Common myeloid progenitor, CD34-positive (primary cell): ENCODE data around the gene NUP210.

ENCODE experiments used
- CTCF ChIA-PET: fragments of 350-600 bp; sonication (Branson Sonifier 250); formaldehyde crosslinking; loops from one replicate; lab custom pipeline; 2021; ENCODE audit warnings: antibody characterized with exemption; lab: Charles Lee
- POLR2A ChIA-PET: fragments of 350-600 bp; sonication (Branson Sonifier 250); formaldehyde crosslinking; loops from one replicate; lab custom pipeline; 2021; ENCODE audit warnings: antibody characterized with exemption; lab: Charles Lee
- DNase-seq, 3 donors: peaks; one replicate each; pipeline versions ENCODE4 v3.0.0 to v3.0.0-alpha.2; 2013
- H3K27ac ChIP-seq, 2 experiments: 1 replicate in 1 of 2; 2 replicates in 1 of 2; pipeline ENCODE4 v1.7.0; 2013; ENCODE audit warnings: inconsistent platforms in 2 of 2, low read length in 2 of 2, mild to moderate bottlenecking in 2 of 2, low read depth in 1 of 2, moderate library complexity in 1 of 2; ENCODE audit not compliant: severe bottlenecking in 2 of 2, insufficient read depth in 1 of 2, poor library complexity in 1 of 2
- H3K27me3 ChIP-seq, 5 experiments: replicated peaks in 2 of 5; 1 replicate in 3 of 5; 2 replicates in 2 of 5; pipeline versions ENCODE4 v1.6.1 to v1.7.0; 2013; ENCODE audit warnings: low read length in 4 of 5, mild to moderate bottlenecking in 2 of 5, moderate library complexity in 2 of 5, inconsistent platforms in 1 of 5; ENCODE audit not compliant: insufficient read depth in 5 of 5, control insufficient read depth in 4 of 5
- H3K36me3 ChIP-seq, 4 experiments: 1 replicate in 2 of 4; 2 replicates in 2 of 4; pipeline versions ENCODE4 v1.6.1 to v1.7.0; 2013; ENCODE audit warnings: low read length in 3 of 4, control low read depth in 1 of 4, mild to moderate bottlenecking in 1 of 4; ENCODE audit not compliant: control insufficient read depth in 4 of 4, insufficient read depth in 4 of 4
- H3K4me1 ChIP-seq, 4 experiments: 1 replicate in 3 of 4; 2 replicates in 1 of 4; pipeline versions ENCODE4 v1.6.1 to v1.7.1; 2013; ENCODE audit warnings: low read length in 3 of 4, mild to moderate bottlenecking in 3 of 4, control low read depth in 1 of 4, inconsistent platforms in 1 of 4, moderate library complexity in 1 of 4; ENCODE audit not compliant: control insufficient read depth in 4 of 4, insufficient read depth in 4 of 4; ENCODE audit errors: control extremely low read depth in 1 of 4
- H3K4me3 ChIP-seq, 7 experiments: 1 replicate in 4 of 7; 2 replicates in 3 of 7; pipeline versions ENCODE4 v1.5.1 to v1.7.0; 2013; ENCODE audit warnings: mild to moderate bottlenecking in 7 of 7, low read length in 6 of 7, moderate library complexity in 6 of 7, inconsistent platforms in 2 of 7, low read depth in 2 of 7, control low read depth in 1 of 7; ENCODE audit not compliant: insufficient read depth in 4 of 7, control insufficient read depth in 1 of 7; ENCODE audit errors: extremely low read depth in 1 of 7
- H3K9me3 ChIP-seq, 5 experiments: 1 replicate in 4 of 5; 2 replicates in 1 of 5; pipeline versions ENCODE4 v1.6.1 to v1.7.1; 2013; ENCODE audit warnings: low read length in 4 of 5, mild to moderate bottlenecking in 2 of 5, inconsistent platforms in 1 of 5, low read depth in 1 of 5, moderate library complexity in 1 of 5; ENCODE audit not compliant: control insufficient read depth in 4 of 5, insufficient read depth in 2 of 5; ENCODE audit errors: control extremely low read depth in 1 of 5
- WGBS: methylation state at CpG from one replicate; pipeline ENCODE4 v1.1.5; 2013; ENCODE audit not compliant: insufficient coverage; 5-methylcytosine and 5-hydroxymethylcytosine counted together

NUP210 gene

GRCh38 chr3:13275376-13276005 lies 144.6 kb downstream of the NUP210 start:
- 95% methylated on average over 11 of the region's 14 CpGs for WGBS
- peaks cover 0 to 7% (median 0%) of the 10 kb centered on the region in 5 experiments for H3K27me3 ChIP-seq
- H3K36me3 ChIP-seq = no peaks in the 10 kb centered on the region
- POLR2A ChIA-PET = no interaction called here
- CTCF ChIA-PET = no interaction called here
- H3K27ac ChIP-seq = no peak overlapping the region
- H3K4me3 ChIP-seq = no peak overlapping the region
- H3K4me1 ChIP-seq = peaks cover 0 to 5% (median 2%) of the 10 kb centered on the region in 4 experiments
- DNase-seq = no peak
- H3K9me3 ChIP-seq = no peaks in the 10 kb centered on the region

- Histone ChIP-seq H3K9me3 (peaks cover 0 to 6% (median 0%) of the 10 kb centered on the region in 5 experiments), H3K27ac (no peak overlapping the region), H3K4me3 (no peak overlapping the region), H3K4me1 (peaks cover 0 to 5% (median 2%) of the 10 kb centered on the region in 4 experiments), H3K27me3 (peaks cover 0 to 4% (median 0%) of the 10 kb centered on the region in 5 experiments), H3K36me3 (no peaks in the 10 kb centered on the region)
- WGBS = 90% methylated on average over 13 of the region's 14 CpGs
- peak in 2 of 3 donors; percentile 38 to 49 for DNase-seq
- POLR2A ChIA-PET = no interaction called here
- CTCF ChIA-PET = interaction anchor here (1.2 kb wide), 1 partner anchor 9 kb away, joined by 4 read pairs; no protein-coding TSS in a partner anchor
These were observed 145.4 kb downstream of the NUP210 start for GRCh38 chr3:13274551-13275332.

GRCh38 chr3:13274125-13274524 lies 146.0 kb downstream of the NUP210 start:
- H3K27ac ChIP-seq = no peak overlapping the region
- no peak overlapping the region for H3K4me3 ChIP-seq
- H3K9me3 ChIP-seq = peaks cover 0 to 10% (median 2%) of the 10 kb centered on the region in 5 experiments
- ChIA-PET CTCF (interaction anchor here (1.2 kb wide), 1 partner anchor 10 kb away, joined by 4 read pairs; no protein-coding TSS in a partner anchor), POLR2A (no interaction called here)
- DNase-seq = no peak
- H3K36me3 ChIP-seq = no peaks in the 10 kb centered on the region
- peaks cover 0 to 5% (median 2%) of the 10 kb centered on the region in 4 experiments for H3K4me1 ChIP-seq
- WGBS = 82% methylated on average over 11 of the region's 13 CpGs
- peaks cover 0 to 4% (median 0%) of the 10 kb centered on the region in 5 experiments for H3K27me3 ChIP-seq

GRCh38 chr3:13273604-13274105 lies 146.5 kb downstream of the NUP210 start:
- ChIA-PET POLR2A (no interaction called here), CTCF (no interaction called here)
- no peak overlapping the region for H3K27ac ChIP-seq
- H3K36me3 ChIP-seq = no peaks in the 10 kb centered on the region
- WGBS = 90% methylated on average over 5 of the region's 6 CpGs
- H3K4me1 ChIP-seq = peaks cover 0 to 5% (median 2%) of the 10 kb centered on the region in 4 experiments
- no peak overlapping the region for H3K4me3 ChIP-seq
- H3K9me3 ChIP-seq = peaks cover 0 to 10% (median 2%) of the 10 kb centered on the region in 5 experiments
- no peaks in the 10 kb centered on the region for H3K27me3 ChIP-seq
- no peak for DNase-seq

- H3K27ac ChIP-seq = no peak overlapping the region
- no peaks in the 10 kb centered on the region for H3K27me3 ChIP-seq
- DNase-seq = no peak
- peaks cover 0 to 5% (median 2%) of the 10 kb centered on the region in 4 experiments for H3K4me1 ChIP-seq
- ChIA-PET CTCF (no interaction called here), POLR2A (no interaction called here)
- no peaks in the 10 kb centered on the region for H3K36me3 ChIP-seq
- H3K9me3 ChIP-seq = peaks cover 0 to 10% (median 2%) of the 10 kb centered on the region in 5 experiments
- WGBS = 88% methylated on average over 8 of the region's 10 CpGs
- no peak overlapping the region for H3K4me3 ChIP-seq
These were observed 147.1 kb downstream of the NUP210 start for GRCh38 chr3:13272831-13273603.

- POLR2A ChIA-PET = interaction anchor here (0.7 kb wide), 1 partner anchor 338 kb away, joined by 3 read pairs; no protein-coding TSS in a partner anchor
- Histone ChIP-seq H3K36me3 (no peaks in the 10 kb centered on the region), H3K9me3 (peaks cover 0 to 12% (median 2%) of the 10 kb centered on the region in 5 experiments), H3K4me3 (no peak overlapping the region), H3K27ac (no peak overlapping the region), H3K4me1 (peaks cover 0 to 3% (median 0%) of the 10 kb centered on the region in 4 experiments), H3K27me3 (peaks cover 0 to 2% (median 0%) of the 10 kb centered on the region in 5 experiments)
- WGBS = 100% methylated on average over 2 of the region's 5 CpGs
- DNase-seq = no peak
- CTCF ChIA-PET = interaction anchor here (1.1 kb wide), 1 partner anchor 14 kb away, joined by 3 read pairs; no protein-coding TSS in a partner anchor
These were observed 150.3 kb downstream of the NUP210 start for GRCh38 chr3:13269711-13270378.
